K562 (cell line): ENCODE results near the gene VPREB3. TPM values are rescaled to one million over a fixed set of nuclear protein-coding genes. Genes with fewer than 3 reads are reported as not detected.

Source experiments
- ATAC-seq: fragments of 200-7000 bp; cut with Tn5 transposase; 3 replicates; pipeline ENCODE4 v1.9.1; 2020; ENCODE audit warnings: moderate library complexity
- BruUV-seq: library from RNA; stranded (reverse); fragments of 400-500 nt; replicated peaks from 2 replicates; lab custom pipeline; 2021; lab: Mats Ljungman, UMichigan
- CTCF ChIA-PET: fragments of 300-600 bp; formaldehyde crosslinking; extraction: SDS; loops from one replicate; lab custom pipeline; 2021; ENCODE audit warnings: low intra/inter-chr PET ratio; lab: Yijun Ruan, JAX
- POLR2A ChIA-PET: fragments of 300-600, 350-650 bp; sonication (Branson Sonifier 250); formaldehyde crosslinking; extraction: SDS; loops from one replicate; lab custom pipeline; 2021; ENCODE audit warnings: antibody characterized with exemption, inconsistent platforms; lab: Yijun Ruan, JAX
- DNase-seq, 4 experiments: peaks; one replicate each; pipeline versions ENCODE4 v3.0.0 to v3.0.0-alpha.2; 2011 to 2018; ENCODE audit warnings: low spot score in 3 of 4, mixed read lengths in 3 of 4; ENCODE audit errors: extremely low read depth in 1 of 4
- FAIRE-seq: peaks from 2 replicates; lab custom pipeline; 2011; peaks lifted over from hg19 to GRCh38; lab: Jason Lieb, UNC
- H2AFZ ChIP-seq: 2 replicates; pipeline ENCODE4 v1.6.0; 2011; ENCODE audit warnings: low read depth, low read length, control low read depth, inconsistent platforms
- H3K27ac ChIP-seq: fragments of 200-600 bp; 3 replicates; pipeline ENCODE4 v1.8.0; 2011; ENCODE audit warnings: low read depth, mild to moderate bottlenecking, control low read depth, inconsistent platforms, low read length, moderate library complexity, mixed read lengths; ENCODE audit errors: extremely low read depth
- H3K27me3 ChIP-seq, 2 experiments: fragments of 300-600 bp in 1 of 2; 2 replicates in 1 of 2; 3 replicates in 1 of 2; pipeline versions ENCODE4 v1.6.0 to v1.8.0; 2011; ENCODE audit warnings: inconsistent platforms in 2 of 2, low read length in 2 of 2, mild to moderate bottlenecking in 1 of 2, mixed read lengths in 1 of 2, moderate library complexity in 1 of 2; ENCODE audit not compliant: control insufficient read depth in 2 of 2, insufficient read depth in 2 of 2
- H3K36me3 ChIP-seq: fragments of 300-600 bp; 3 replicates; pipeline ENCODE4 v1.8.0; 2011; ENCODE audit warnings: mild to moderate bottlenecking, low read length, inconsistent platforms; ENCODE audit not compliant: control insufficient read depth, insufficient read depth
- H3K4me1 ChIP-seq, 2 experiments: fragments of 200-600 bp in 1 of 2; replicated peaks in 1 of 2; 2 replicates in 1 of 2; 3 replicates in 1 of 2; pipeline versions ENCODE4 v1.5.1 to v1.8.0; 2011; ENCODE audit warnings: inconsistent platforms in 2 of 2, low read length in 2 of 2, mild to moderate bottlenecking in 1 of 2, mixed read lengths in 1 of 2, moderate library complexity in 1 of 2; ENCODE audit not compliant: control insufficient read depth in 2 of 2, insufficient read depth in 2 of 2
- H3K4me2 ChIP-seq: 2 replicates; pipeline ENCODE4 v1.6.1; 2011; ENCODE audit warnings: low read length, control low read depth, inconsistent platforms, mixed read lengths; ENCODE audit not compliant: insufficient read depth
- H3K4me3 ChIP-seq: fragments of 200-600 bp; sonication (generic), shearing (Covaris generic); 2 replicates; pipeline ENCODE4 v1.5.1; 2016; ENCODE audit warnings: control low read depth, inconsistent platforms
- H3K79me2 ChIP-seq: fragments of 200-600 bp; 3 replicates; pipeline ENCODE4 v1.8.0; 2011; ENCODE audit warnings: low read length, inconsistent platforms; ENCODE audit not compliant: control insufficient read depth, insufficient read depth
- H3K9ac ChIP-seq, 2 experiments: 2 replicates each; pipeline versions ENCODE4 v1.6.0 to v1.6.1; 2011; ENCODE audit warnings: low read depth in 2 of 2, low read length in 2 of 2, control low read depth in 1 of 2, inconsistent platforms in 1 of 2, mild to moderate bottlenecking in 1 of 2, mixed read lengths in 1 of 2; ENCODE audit not compliant: insufficient read depth in 1 of 2
- H3K9me1 ChIP-seq: one replicate; pipeline ENCODE4 v1.6.0; 2011; ENCODE audit warnings: inconsistent platforms, mild to moderate bottlenecking, low read length, moderate library complexity; ENCODE audit not compliant: control insufficient read depth, insufficient read depth
- H3K9me3 ChIP-seq: replicated peaks from 2 replicates; pipeline ENCODE4 v1.5.1; 2011; ENCODE audit warnings: low read depth, low read length, inconsistent platforms; ENCODE audit not compliant: control insufficient read depth, insufficient read depth
- H4K20me1 ChIP-seq: replicated peaks from 2 replicates; pipeline ENCODE4 v1.6.1; 2011; ENCODE audit warnings: low read length, inconsistent platforms, mixed read lengths; ENCODE audit not compliant: control insufficient read depth, insufficient read depth
- ELF2 ChIP-seq: fragments of 250-450 bp; sonication (Bioruptor Pico); IDR thresholded peaks from 2 replicates; pipeline ENCODE4 v1.5.0; 2021; ENCODE audit warnings: mild to moderate bottlenecking
- GTF3C2 ChIP-seq: IDR thresholded peaks from 3 replicates; pipeline ENCODE4 v1.6.1; 2011; ENCODE audit warnings: borderline replicate concordance, mild to moderate bottlenecking, moderate library complexity; ENCODE audit not compliant: insufficient read length; ENCODE audit errors: extremely low read depth
- HNRNPL ChIP-seq: fragments of 200-400 bp; formaldehyde crosslinking; IDR thresholded peaks from 2 replicates; pipeline ENCODE4 v1.6.1; 2017; ENCODE audit warnings: low read depth, mild to moderate bottlenecking, low read length
- MITF ChIP-seq: IDR thresholded peaks from 2 replicates; pipeline ENCODE4 v1.6.1; 2014; ENCODE audit warnings: antibody characterized with exemption
- PML ChIP-seq: IDR thresholded peaks from 2 replicates; pipeline ENCODE4 v1.6.1; 2012; ENCODE audit warnings: low read length, inconsistent platforms
- POLR2A ChIP-seq: fragments of 450-650 bp; conservative IDR thresholded peaks from 2 replicates; pipeline ENCODE4 v1.6.1; 2016
- SMAD2 ChIP-seq: fragments of 150-350 bp; IDR thresholded peaks from 2 replicates; pipeline ENCODE4 v1.6.1; 2014; ENCODE audit warnings: low read depth, mild to moderate bottlenecking, low read length
- TBL1XR1 ChIP-seq, 2 experiments: IDR thresholded peaks; 2 replicates each; pipeline ENCODE4 v1.6.1; 2012; ENCODE audit warnings: improper control_type of control experiment in 2 of 2, low read length in 2 of 2, mild to moderate bottlenecking in 1 of 2
- TEAD1 ChIP-seq, 2 experiments: fragments of 450-650 bp in 1 of 2; sonication (generic) in 1 of 2; formaldehyde crosslinking; IDR thresholded peaks; 2 replicates each; pipeline versions ENCODE4 v1.4.0 to v1.8.0; 2020 to 2022; ENCODE audit warnings: mild to moderate bottlenecking in 2 of 2, missing genetic modification reagents in 1 of 2
- THRB ChIP-seq: fragments of 450-650 bp; formaldehyde crosslinking; conservative IDR thresholded peaks from 2 replicates; pipeline ENCODE4 v1.4.0; 2022; ENCODE audit warnings: mild to moderate bottlenecking, missing genetic modification characterization
- ZFP36 ChIP-seq: fragments of 150-350 bp; IDR thresholded peaks from 2 replicates; pipeline ENCODE4 v1.6.1; 2018; ENCODE audit warnings: low read length, low read depth; ENCODE audit not compliant: partially characterized antibody
- ZKSCAN8 ChIP-seq: fragments of 200-800 bp; sonication (Bioruptor generic); IDR thresholded peaks from 2 replicates; pipeline ENCODE4 v1.6.1; 2016; ENCODE audit warnings: missing genetic modification characterization, missing compliant biosample characterization
- ZNF263 ChIP-seq: sonication (generic); formaldehyde crosslinking; IDR thresholded peaks from 2 replicates; pipeline ENCODE4 v1.8.0; 2022; ENCODE audit warnings: mild to moderate bottlenecking, missing genetic modification reagents, borderline replicate concordance
- WGBS: fragments of 100-300 bp; shearing (Covaris generic); methylation state at CpG from one replicate; pipeline ENCODE4 v1.1.6; 2016; ENCODE audit warnings: low coverage, mixed read lengths; ENCODE audit not compliant: insufficient coverage; ENCODE audit errors: missing lambda C conversion rate; 5-methylcytosine and 5-hydroxymethylcytosine counted together
- in situ Hi-C: fragments of 300-500 bp; cut with MboI; formaldehyde crosslinking; loops from 4 replicates; pipeline ENCODE4 v1.15.0; 2018; ENCODE audit warnings: inconsistent platforms, mixed read lengths
- intact Hi-C: fragments of 100-400 bp; cut with micrococcal nuclease; formaldehyde crosslinking; loops from 2 replicates; pipeline ENCODE4 v1.14.2; 2022
- polyA plus RNA-seq, 8 experiments: library from polyadenylated mRNA; depleted of rRNA in 4 of 8; stranded (reverse) in 5 of 8; unstranded in 3 of 8; fragments of >200 nt; fragmentation: Nextera tagmentation in 2 of 8; fragmentation: Illumina TruSeq in 1 of 8; extraction: Ambion mirVana in 2 of 8; extraction: Trizol in 1 of 8; gene quantifications; 2 replicates each; pipeline versions ENCODE4 v1.2.1 to v1.2.3, GENCODE V29; 2011 to 2014; ENCODE audit warnings: inconsistent platforms in 1 of 8, missing spikeins in 1 of 8
- total RNA-seq, 7 experiments: library from RNA; depleted of rRNA in 6 of 7; stranded (reverse); fragments of >200 nt in 6 of 7; fragmentation: Illumina TruSeq in 2 of 7; extraction: Trizol in 2 of 7; gene quantifications; 2 replicates each; pipeline versions ENCODE4 v1.2.1 to v1.2.3, GENCODE V29; 2011 to 2021; ENCODE audit warnings: low replicate concordance in 1 of 7

Gene VPREB3
- total and polyA plus RNA-seq, 9 of the 15 experiments (the other 6 are each of a cell fraction or from before 2014, with no cell fraction given): 0.14 to 0.71 (median 0.20) TPM; not detected in 6

GRCh38 chr22:23755711-23756110 is 1.5 kb upstream of the VPREB3 start (continued):
- no peak for TF ChIP-seq GTF3C2
- no peak for TF ChIP-seq HNRNPL
- TF ChIP-seq TBL1XR1 (IDR thresholded peaks at IDR 0.05; ENCODE audit: low read length in 2 of 2): no peak

- ATAC-seq: no peak
- peaks cover 4 to 21% of the 10 kb centered on the region in 2 experiments; a peak in 4 of 5 replicates for H3K4me1 ChIP-seq
These were observed 883 bp upstream of the VPREB3 start for GRCh38 chr22:23754980-23755636.

More at GRCh38 chr22:23754980-23755636, 883 bp upstream of the VPREB3 start:
- Histone ChIP-seq H3K9me1 (no peaks in the 10 kb centered on the region), H3K9ac (no peak overlapping the region), H3K4me2 (no peak overlapping the region), H3K9me3 (no peaks in the 10 kb centered on the region), H3K4me3 (no peak overlapping the region), H3K27me3 (no peaks in the 10 kb centered on the region)
- FAIRE-seq: no peak
- POLR2A ChIA-PET: interaction anchor here (0.7 kb wide), 1 partner anchor 9 kb away, joined by 3 read pairs; no protein-coding TSS in a partner anchor
- intact Hi-C loops: no loop called here
- WGBS: 29% methylated on average over 4 of the region's 6 CpGs
- CTCF ChIA-PET: no interaction called here
- DNase-seq: no peak
- BruUV-seq: no TSS peak
- TF ChIP-seq TEAD1 (CRISPR knock-in tag; IDR thresholded peaks at IDR 0.05) (no peak), ELF2 (no peak), MITF (no peak), PML (no peak), SMAD2 (no peak), ZKSCAN8 (CRISPR knock-in tag) (no peak), ZNF263 (CRISPR knock-in tag) (no peak), ZFP36 (no peak), THRB (CRISPR knock-in tag) (no peak), POLR2A (no peak)
- TF ChIP-seq, all 486 proteins: peak for 0
- Histone ChIP-seq H3K27ac (no peak overlapping the region), H2AFZ (no peak overlapping the region), H3K79me2 (peaks cover 6% of the 10 kb centered on the region; the same call in 2 of the 3 replicates), H4K20me1 (no peaks in the 10 kb centered on the region), H3K36me3 (no peaks in the 10 kb centered on the region)
- in situ Hi-C loops: no loop called here
